WERI-Rb-1 (cell line): ENCODE measurements around the gene OR5H15.
"Not testable (repeated sequence)": the region's sequence is repeated elsewhere in the genome, so short reads cannot be mapped to it uniquely, and the experiment has no call there.

Experiments
- DNase-seq: peaks from one replicate; pipeline ENCODE4 v3.0.0-alpha.2; 2020
- H3K27ac ChIP-seq: fragments of 250-450 bp; sonication (Bioruptor Pico); 2 replicates; pipeline ENCODE4 v1.5.1; 2020; ENCODE audit warnings: mild to moderate bottlenecking, moderate library complexity
- H3K27me3 ChIP-seq: fragments of 250-450 bp; sonication (Bioruptor Pico); 2 replicates; pipeline ENCODE4 v1.5.1; 2021; ENCODE audit warnings: mild to moderate bottlenecking, low read depth, moderate library complexity; ENCODE audit not compliant: insufficient read depth, severe bottlenecking
- H3K36me3 ChIP-seq: fragments of 250-450 bp; sonication (Bioruptor Pico); 2 replicates; pipeline ENCODE4 v1.5.1; 2020; ENCODE audit warnings: mild to moderate bottlenecking, moderate library complexity
- H3K4me3 ChIP-seq: 2 replicates; pipeline ENCODE4 v1.5.1; 2011; ENCODE audit warnings: low read depth, mild to moderate bottlenecking, control low read depth, low read length
- H3K9me3 ChIP-seq: fragments of 250-450 bp; sonication (Bioruptor Pico); 2 replicates; pipeline ENCODE4 v1.5.1; 2021; ENCODE audit warnings: mild to moderate bottlenecking, moderate library complexity; ENCODE audit not compliant: severe bottlenecking
- TF ChIP-seq, protein P1 (sequence below): IDR thresholded peaks from 2 replicates; pipeline ENCODE4 v1.5.1; 2011; ENCODE audit warnings: low read depth, mild to moderate bottlenecking, control low read depth, inconsistent platforms, low read length

OR5H15 gene

DNA sequence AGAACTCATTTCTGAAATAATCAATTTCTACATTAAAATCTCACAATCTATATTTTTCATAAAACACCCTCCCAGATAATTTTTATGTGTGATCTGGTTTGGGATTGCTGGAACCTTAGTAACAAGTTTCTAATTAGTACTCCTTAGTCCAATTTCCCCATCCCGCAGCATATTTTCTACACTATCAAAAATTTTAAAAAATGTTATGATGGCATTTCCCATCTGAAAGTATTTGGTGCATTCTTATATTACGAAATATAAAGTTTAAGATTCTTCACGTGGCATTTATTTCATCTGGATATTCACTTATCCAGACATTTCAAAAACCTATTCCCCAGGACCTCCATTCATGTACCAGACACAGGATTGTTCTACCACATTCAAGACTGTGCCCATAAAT is 17.7 kb upstream of the OR5H15 start:
- no peak overlapping the region for H3K27ac ChIP-seq
- no peaks in the 10 kb centered on the region for H3K9me3 ChIP-seq
- TF ChIP-seq, protein P1, sequence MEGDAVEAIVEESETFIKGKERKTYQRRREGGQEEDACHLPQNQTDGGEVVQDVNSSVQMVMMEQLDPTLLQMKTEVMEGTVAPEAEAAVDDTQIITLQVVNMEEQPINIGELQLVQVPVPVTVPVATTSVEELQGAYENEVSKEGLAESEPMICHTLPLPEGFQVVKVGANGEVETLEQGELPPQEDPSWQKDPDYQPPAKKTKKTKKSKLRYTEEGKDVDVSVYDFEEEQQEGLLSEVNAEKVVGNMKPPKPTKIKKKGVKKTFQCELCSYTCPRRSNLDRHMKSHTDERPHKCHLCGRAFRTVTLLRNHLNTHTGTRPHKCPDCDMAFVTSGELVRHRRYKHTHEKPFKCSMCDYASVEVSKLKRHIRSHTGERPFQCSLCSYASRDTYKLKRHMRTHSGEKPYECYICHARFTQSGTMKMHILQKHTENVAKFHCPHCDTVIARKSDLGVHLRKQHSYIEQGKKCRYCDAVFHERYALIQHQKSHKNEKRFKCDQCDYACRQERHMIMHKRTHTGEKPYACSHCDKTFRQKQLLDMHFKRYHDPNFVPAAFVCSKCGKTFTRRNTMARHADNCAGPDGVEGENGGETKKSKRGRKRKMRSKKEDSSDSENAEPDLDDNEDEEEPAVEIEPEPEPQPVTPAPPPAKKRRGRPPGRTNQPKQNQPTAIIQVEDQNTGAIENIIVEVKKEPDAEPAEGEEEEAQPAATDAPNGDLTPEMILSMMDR: no peak
- no peak overlapping the region for H3K4me3 ChIP-seq
- H3K27me3 ChIP-seq: peaks cover 27% of the 10 kb centered on the region
- no peaks in the 10 kb centered on the region for H3K36me3 ChIP-seq
- DNase-seq: no peak

DNA sequence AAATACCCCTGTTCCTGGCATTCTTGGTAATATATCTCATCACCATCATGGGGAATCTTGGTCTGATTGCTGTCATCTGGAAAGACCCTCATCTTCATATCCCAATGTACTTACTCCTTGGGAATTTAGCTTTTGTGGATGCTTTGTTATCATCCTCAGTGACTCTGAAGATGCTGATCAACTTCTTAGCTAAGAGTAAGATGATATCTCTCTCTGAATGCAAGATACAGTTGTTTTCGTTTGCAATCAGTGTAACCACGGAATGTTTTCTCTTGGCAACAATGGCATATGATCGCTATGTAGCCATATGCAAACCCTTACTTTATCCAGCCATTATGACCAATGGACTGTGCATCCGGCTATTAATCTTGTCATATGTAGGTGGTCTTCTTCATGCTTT is 17.0 kb upstream of the OR5H15 start:
- not testable (repeated sequence) for H3K9me3 ChIP-seq, H3K27ac ChIP-seq, H3K36me3 ChIP-seq, DNase-seq, H3K4me3 ChIP-seq
- peaks cover 30% of the 10 kb centered on the region for H3K27me3 ChIP-seq

DNA sequence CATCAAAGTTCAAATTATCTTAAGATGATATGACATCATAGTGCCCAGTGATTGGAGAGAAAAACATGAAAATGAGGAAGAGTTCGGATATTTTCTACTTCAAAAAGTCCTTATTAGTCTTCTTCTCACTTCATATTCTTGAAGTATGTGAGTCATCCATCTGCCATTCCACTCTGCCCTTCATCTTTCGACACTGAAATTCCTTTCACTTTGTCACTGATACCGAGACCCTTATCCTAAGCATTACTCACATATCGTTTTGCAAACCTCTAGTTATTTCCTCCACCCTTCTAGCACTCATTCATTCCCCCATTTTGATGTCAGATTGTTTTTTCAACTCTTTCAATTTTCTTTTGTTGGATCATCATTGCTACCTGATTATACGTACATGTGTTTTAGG is 15.3 kb upstream of the OR5H15 start:
- DNase-seq: no peak
- H3K36me3 ChIP-seq: no peaks in the 10 kb centered on the region
- no peak overlapping the region for H3K4me3 ChIP-seq
- no peak overlapping the region for H3K27ac ChIP-seq
- no peaks in the 10 kb centered on the region for H3K9me3 ChIP-seq
- TF ChIP-seq, protein P1: no peak
- H3K27me3 ChIP-seq: peaks cover 24% of the 10 kb centered on the region

DNA sequence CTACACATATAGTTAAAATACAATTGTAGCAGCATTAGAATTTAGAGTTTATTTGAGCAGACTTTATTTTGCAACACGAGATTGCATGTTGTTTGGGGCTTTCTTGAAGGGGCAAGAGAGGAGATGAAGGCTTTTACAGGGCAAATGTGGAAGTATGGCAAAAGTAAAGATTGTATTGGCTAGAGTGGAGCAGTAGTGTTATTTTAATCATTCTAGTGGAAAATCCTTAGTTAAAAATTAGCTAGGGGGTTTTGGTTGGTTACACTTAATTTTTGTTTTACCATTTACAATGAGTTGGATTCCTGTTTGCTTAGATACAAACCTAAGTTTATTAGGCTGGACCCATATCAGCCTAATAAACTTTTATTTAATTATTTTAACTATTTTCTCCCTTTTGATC is 4.6 kb downstream of the OR5H15 start:
- Histone ChIP-seq H3K36me3 (no peaks in the 10 kb centered on the region), H3K9me3 (no peaks in the 10 kb centered on the region), H3K27ac (no peak overlapping the region), H3K27me3 (peaks cover 13% of the 10 kb centered on the region), H3K4me3 (no peak overlapping the region)
- TF ChIP-seq, protein P1: no peak
- DNase-seq: no peak

DNA sequence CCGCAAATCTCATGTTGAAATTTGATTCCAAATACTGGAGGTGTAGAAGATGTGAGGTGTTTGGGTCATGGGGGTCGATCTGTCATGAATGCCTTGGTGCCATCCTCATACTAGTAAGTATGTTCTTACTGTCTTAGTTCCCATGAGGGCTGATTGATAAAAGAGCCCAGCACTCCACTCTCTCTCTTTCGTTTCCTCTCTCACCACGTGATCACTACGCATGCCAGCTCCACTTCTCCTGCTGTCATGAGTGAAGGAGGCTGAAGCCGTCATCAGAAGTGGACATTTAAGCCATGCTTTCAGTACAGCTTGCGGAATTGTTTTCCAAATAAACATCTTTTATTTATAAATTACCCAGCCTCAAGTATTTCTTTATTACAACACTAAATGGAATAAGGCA is 6.1 kb downstream of the OR5H15 start:
- H3K9me3 ChIP-seq: no peaks in the 10 kb centered on the region
- H3K4me3 ChIP-seq: no peak overlapping the region
- H3K27me3 ChIP-seq: peaks cover 9% of the 10 kb centered on the region
- H3K36me3 ChIP-seq: no peaks in the 10 kb centered on the region
- no peak overlapping the region for H3K27ac ChIP-seq
- TF ChIP-seq, protein P1: no peak
- DNase-seq: no peak

DNA sequence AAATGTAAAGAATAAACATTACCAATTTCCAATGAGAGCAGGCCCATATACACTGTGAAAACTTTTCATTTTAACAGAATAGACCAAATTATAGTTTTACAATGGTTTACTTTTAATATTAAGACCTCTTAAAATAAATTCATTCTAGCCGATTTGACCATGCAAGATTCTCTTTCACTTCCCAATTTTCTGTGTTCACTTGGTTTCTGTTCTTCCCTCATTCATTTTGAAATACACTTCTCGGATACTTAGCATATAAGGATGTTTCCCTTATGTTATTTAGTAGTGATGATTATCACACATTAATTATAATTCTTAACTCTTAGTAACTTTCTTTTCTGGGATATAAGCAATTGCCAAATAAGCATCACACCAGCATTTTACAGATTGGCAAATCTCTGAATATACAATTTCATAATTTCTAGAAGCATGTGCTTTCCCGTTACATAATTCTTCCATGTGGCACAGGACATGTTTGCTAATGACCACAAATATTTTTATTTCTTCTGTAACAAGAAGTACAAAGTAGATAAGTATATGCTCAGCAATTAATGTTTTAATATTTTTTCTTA is 13.9 kb downstream of the OR5H15 start:
- Histone ChIP-seq H3K36me3 (no peaks in the 10 kb centered on the region), H3K9me3 (no peaks in the 10 kb centered on the region), H3K27me3 (no peaks in the 10 kb centered on the region), H3K27ac (no peak overlapping the region), H3K4me3 (no peak overlapping the region)
- DNase-seq: no peak
- TF ChIP-seq, protein P1: no peak
